K562 (cell line): ENCODE data around the gene HACL1. TPM values are rescaled to one million over a fixed set of nuclear protein-coding genes. Genes with fewer than 3 reads are reported as not detected.

Source experiments
- ATAC-seq: fragments of 200-7000 bp; cut with Tn5 transposase; 3 replicates; pipeline ENCODE4 v1.9.1; 2020; ENCODE audit warnings: moderate library complexity
- BruUV-seq: library from RNA; stranded (reverse); fragments of 400-500 nt; replicated peaks from 2 replicates; lab custom pipeline; 2021; lab: Mats Ljungman, UMichigan
- CTCF ChIA-PET: fragments of 300-600 bp; formaldehyde crosslinking; extraction: SDS; loops from one replicate; lab custom pipeline; 2021; ENCODE audit warnings: low intra/inter-chr PET ratio; lab: Yijun Ruan, JAX
- POLR2A ChIA-PET: fragments of 300-600, 350-650 bp; sonication (Branson Sonifier 250); formaldehyde crosslinking; extraction: SDS; loops from one replicate; lab custom pipeline; 2021; ENCODE audit warnings: antibody characterized with exemption, inconsistent platforms; lab: Yijun Ruan, JAX
- DNase-seq, 4 experiments: peaks; one replicate each; pipeline versions ENCODE4 v3.0.0 to v3.0.0-alpha.2; 2011 to 2018; ENCODE audit warnings: low spot score in 3 of 4, mixed read lengths in 3 of 4; ENCODE audit errors: extremely low read depth in 1 of 4
- FAIRE-seq: peaks from 2 replicates; lab custom pipeline; 2011; peaks lifted over from hg19 to GRCh38; lab: Jason Lieb, UNC
- H2AFZ ChIP-seq: 2 replicates; pipeline ENCODE4 v1.6.0; 2011; ENCODE audit warnings: low read depth, low read length, control low read depth, inconsistent platforms
- H3K27ac ChIP-seq: fragments of 200-600 bp; 3 replicates; pipeline ENCODE4 v1.8.0; 2011; ENCODE audit warnings: low read depth, mild to moderate bottlenecking, control low read depth, inconsistent platforms, low read length, moderate library complexity, mixed read lengths; ENCODE audit errors: extremely low read depth
- H3K27me3 ChIP-seq, 2 experiments: fragments of 300-600 bp in 1 of 2; 2 replicates in 1 of 2; 3 replicates in 1 of 2; pipeline versions ENCODE4 v1.6.0 to v1.8.0; 2011; ENCODE audit warnings: inconsistent platforms in 2 of 2, low read length in 2 of 2, mild to moderate bottlenecking in 1 of 2, mixed read lengths in 1 of 2, moderate library complexity in 1 of 2; ENCODE audit not compliant: control insufficient read depth in 2 of 2, insufficient read depth in 2 of 2
- H3K36me3 ChIP-seq: fragments of 300-600 bp; 3 replicates; pipeline ENCODE4 v1.8.0; 2011; ENCODE audit warnings: mild to moderate bottlenecking, low read length, inconsistent platforms; ENCODE audit not compliant: control insufficient read depth, insufficient read depth
- H3K4me1 ChIP-seq, 2 experiments: fragments of 200-600 bp in 1 of 2; replicated peaks in 1 of 2; 2 replicates in 1 of 2; 3 replicates in 1 of 2; pipeline versions ENCODE4 v1.5.1 to v1.8.0; 2011; ENCODE audit warnings: inconsistent platforms in 2 of 2, low read length in 2 of 2, mild to moderate bottlenecking in 1 of 2, mixed read lengths in 1 of 2, moderate library complexity in 1 of 2; ENCODE audit not compliant: control insufficient read depth in 2 of 2, insufficient read depth in 2 of 2
- H3K4me2 ChIP-seq: 2 replicates; pipeline ENCODE4 v1.6.1; 2011; ENCODE audit warnings: low read length, control low read depth, inconsistent platforms, mixed read lengths; ENCODE audit not compliant: insufficient read depth
- H3K4me3 ChIP-seq: fragments of 200-600 bp; sonication (generic), shearing (Covaris generic); 2 replicates; pipeline ENCODE4 v1.5.1; 2016; ENCODE audit warnings: control low read depth, inconsistent platforms
- H3K79me2 ChIP-seq: fragments of 200-600 bp; 3 replicates; pipeline ENCODE4 v1.8.0; 2011; ENCODE audit warnings: low read length, inconsistent platforms; ENCODE audit not compliant: control insufficient read depth, insufficient read depth
- H3K9ac ChIP-seq, 2 experiments: 2 replicates each; pipeline versions ENCODE4 v1.6.0 to v1.6.1; 2011; ENCODE audit warnings: low read depth in 2 of 2, low read length in 2 of 2, control low read depth in 1 of 2, inconsistent platforms in 1 of 2, mild to moderate bottlenecking in 1 of 2, mixed read lengths in 1 of 2; ENCODE audit not compliant: insufficient read depth in 1 of 2
- H3K9me1 ChIP-seq: one replicate; pipeline ENCODE4 v1.6.0; 2011; ENCODE audit warnings: inconsistent platforms, mild to moderate bottlenecking, low read length, moderate library complexity; ENCODE audit not compliant: control insufficient read depth, insufficient read depth
- H3K9me3 ChIP-seq: replicated peaks from 2 replicates; pipeline ENCODE4 v1.5.1; 2011; ENCODE audit warnings: low read depth, low read length, inconsistent platforms; ENCODE audit not compliant: control insufficient read depth, insufficient read depth
- H4K20me1 ChIP-seq: replicated peaks from 2 replicates; pipeline ENCODE4 v1.6.1; 2011; ENCODE audit warnings: low read length, inconsistent platforms, mixed read lengths; ENCODE audit not compliant: control insufficient read depth, insufficient read depth
- KLF1 ChIP-seq: fragments of 450-650 bp; IDR thresholded peaks from 2 replicates; pipeline ENCODE4 v1.6.1; 2016; ENCODE audit warnings: missing genetic modification characterization, missing compliant biosample characterization
- L3MBTL2 ChIP-seq: fragments of 450-650 bp; IDR thresholded peaks from 2 replicates; pipeline ENCODE4 v1.6.1; 2016; ENCODE audit warnings: mild to moderate bottlenecking, moderate library complexity
- MEF2A ChIP-seq: IDR thresholded peaks from 2 replicates; pipeline ENCODE4 v1.6.1; 2011; ENCODE audit warnings: low read depth, mild to moderate bottlenecking, low read length, moderate library complexity; ENCODE audit not compliant: control insufficient read depth
- PYGO2 ChIP-seq: fragments of 450-650 bp; IDR thresholded peaks from 2 replicates; pipeline ENCODE4 v1.6.1; 2016; ENCODE audit warnings: mild to moderate bottlenecking, missing genetic modification characterization, moderate library complexity, missing compliant biosample characterization
- SMARCE1 ChIP-seq: fragments of 450-650 bp; IDR thresholded peaks from 2 replicates; pipeline ENCODE4 v1.7.1; 2016; ENCODE audit warnings: mild to moderate bottlenecking
- SOX6 ChIP-seq: fragments of 450-650 bp; IDR thresholded peaks from 2 replicates; pipeline ENCODE4 v1.6.1; 2014; ENCODE audit warnings: mild to moderate bottlenecking
- ZNF384 ChIP-seq: IDR thresholded peaks from 2 replicates; pipeline ENCODE4 v1.6.1; 2012; ENCODE audit warnings: low read depth, low read length, improper control_type of control experiment
- ZNF778 ChIP-seq: fragments of 450-650 bp; formaldehyde crosslinking; IDR thresholded peaks from 2 replicates; pipeline ENCODE4 v1.4.0; 2020; ENCODE audit warnings: mild to moderate bottlenecking, moderate library complexity
- ZSCAN29 ChIP-seq: fragments of 450-650 bp; IDR thresholded peaks from 2 replicates; pipeline ENCODE4 v1.6.1; 2017
- WGBS: fragments of 100-300 bp; shearing (Covaris generic); methylation state at CpG from one replicate; pipeline ENCODE4 v1.1.6; 2016; ENCODE audit warnings: low coverage, mixed read lengths; ENCODE audit not compliant: insufficient coverage; ENCODE audit errors: missing lambda C conversion rate; 5-methylcytosine and 5-hydroxymethylcytosine counted together
- in situ Hi-C: fragments of 300-500 bp; cut with MboI; formaldehyde crosslinking; loops from 4 replicates; pipeline ENCODE4 v1.15.0; 2018; ENCODE audit warnings: inconsistent platforms, mixed read lengths
- intact Hi-C: fragments of 100-400 bp; cut with micrococcal nuclease; formaldehyde crosslinking; loops from 2 replicates; pipeline ENCODE4 v1.14.2; 2022
- polyA plus RNA-seq, 8 experiments: library from polyadenylated mRNA; depleted of rRNA in 4 of 8; stranded (reverse) in 5 of 8; unstranded in 3 of 8; fragments of >200 nt; fragmentation: Nextera tagmentation in 2 of 8; fragmentation: Illumina TruSeq in 1 of 8; extraction: Ambion mirVana in 2 of 8; extraction: Trizol in 1 of 8; gene quantifications; 2 replicates each; pipeline versions ENCODE4 v1.2.1 to v1.2.3, GENCODE V29; 2011 to 2014; ENCODE audit warnings: inconsistent platforms in 1 of 8, missing spikeins in 1 of 8
- total RNA-seq, 7 experiments: library from RNA; depleted of rRNA in 6 of 7; stranded (reverse); fragments of >200 nt in 6 of 7; fragmentation: Illumina TruSeq in 2 of 7; extraction: Trizol in 2 of 7; gene quantifications; 2 replicates each; pipeline versions ENCODE4 v1.2.1 to v1.2.3, GENCODE V29; 2011 to 2021; ENCODE audit warnings: low replicate concordance in 1 of 7
- TF ChIP-seq, protein P1 (sequence below): IDR thresholded peaks from 3 replicates; pipeline ENCODE4 v1.6.1; 2011; ENCODE audit warnings: borderline replicate concordance, mild to moderate bottlenecking, moderate library complexity; ENCODE audit not compliant: insufficient read length; ENCODE audit errors: extremely low read depth
- TF ChIP-seq, protein P2 (sequence below): sonication (generic); formaldehyde crosslinking; IDR thresholded peaks from 2 replicates; pipeline ENCODE4 v1.8.1; 2023; ENCODE audit warnings: mild to moderate bottlenecking, missing genetic modification reagents
- TF ChIP-seq, protein P3 (sequence below): fragments of 450-650 bp; formaldehyde crosslinking; IDR thresholded peaks from 2 replicates; pipeline ENCODE4 v1.4.0; 2020; ENCODE audit warnings: mild to moderate bottlenecking

The HACL1 gene
- total and polyA plus RNA-seq, 9 of the 15 experiments (the other 6 are each of a cell fraction or from before 2014, with no cell fraction given) = 18.9 to 61.5 (median 30.5) TPM

DNA sequence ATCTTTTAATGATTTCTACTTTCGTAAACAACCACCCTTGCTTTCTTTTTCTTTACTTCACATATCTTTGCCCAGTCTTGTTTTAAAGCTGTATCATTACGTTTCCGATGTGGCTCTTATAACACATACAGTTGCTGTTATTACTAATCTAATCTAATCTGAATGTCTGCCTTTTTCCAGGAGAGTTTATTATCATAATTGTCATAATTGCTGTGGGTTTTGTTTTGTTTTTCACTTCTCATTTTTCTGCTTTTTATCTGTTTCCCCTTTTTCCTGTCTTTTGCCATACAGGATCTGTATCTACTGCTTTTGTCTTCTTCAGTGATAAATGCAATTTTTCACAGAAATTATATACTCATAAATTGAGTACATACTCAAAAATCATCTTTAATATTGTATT, 24.9 kb downstream of the HACL1 start:
- ChIA-PET POLR2A (no interaction called here), CTCF (no interaction called here)
- Histone ChIP-seq H3K36me3 (peaks cover 22% of the 10 kb centered on the region; the same call in 2 of the 3 replicates), H3K9me1 (no peaks in the 10 kb centered on the region), H3K4me3 (no peak overlapping the region), H3K4me2 (no peak overlapping the region), H3K9ac (no peak overlapping the region), H3K79me2 (no peaks in the 10 kb centered on the region), H2AFZ (no peak overlapping the region), H3K9me3 (no peaks in the 10 kb centered on the region), H3K27me3 (no peaks in the 10 kb centered on the region), H3K4me1 (no peaks in the 10 kb centered on the region), H3K27ac (no peak overlapping the region), H4K20me1 (no peaks in the 10 kb centered on the region)
- intact Hi-C loops (no loop called here), in situ Hi-C loops (no loop called here)
- FAIRE-seq = no peak
- no TSS peak for BruUV-seq
- no peak for DNase-seq
- 71% methylated on average over 3 of the region's 3 CpGs for WGBS
- ATAC-seq = no peak
- TF ChIP-seq ZNF384 (no peak), ZNF778 (no peak), SOX6 (peak; percentile 19; the same call in 1 of the 2 replicates), ZSCAN29 (no peak), KLF1 (tag) (no peak), SMARCE1 (peak; percentile 14; the same call in 1 of the 2 replicates), PYGO2 (tag) (no peak), MEF2A (no peak), L3MBTL2 (no peak)
- TF ChIP-seq, protein P1, sequence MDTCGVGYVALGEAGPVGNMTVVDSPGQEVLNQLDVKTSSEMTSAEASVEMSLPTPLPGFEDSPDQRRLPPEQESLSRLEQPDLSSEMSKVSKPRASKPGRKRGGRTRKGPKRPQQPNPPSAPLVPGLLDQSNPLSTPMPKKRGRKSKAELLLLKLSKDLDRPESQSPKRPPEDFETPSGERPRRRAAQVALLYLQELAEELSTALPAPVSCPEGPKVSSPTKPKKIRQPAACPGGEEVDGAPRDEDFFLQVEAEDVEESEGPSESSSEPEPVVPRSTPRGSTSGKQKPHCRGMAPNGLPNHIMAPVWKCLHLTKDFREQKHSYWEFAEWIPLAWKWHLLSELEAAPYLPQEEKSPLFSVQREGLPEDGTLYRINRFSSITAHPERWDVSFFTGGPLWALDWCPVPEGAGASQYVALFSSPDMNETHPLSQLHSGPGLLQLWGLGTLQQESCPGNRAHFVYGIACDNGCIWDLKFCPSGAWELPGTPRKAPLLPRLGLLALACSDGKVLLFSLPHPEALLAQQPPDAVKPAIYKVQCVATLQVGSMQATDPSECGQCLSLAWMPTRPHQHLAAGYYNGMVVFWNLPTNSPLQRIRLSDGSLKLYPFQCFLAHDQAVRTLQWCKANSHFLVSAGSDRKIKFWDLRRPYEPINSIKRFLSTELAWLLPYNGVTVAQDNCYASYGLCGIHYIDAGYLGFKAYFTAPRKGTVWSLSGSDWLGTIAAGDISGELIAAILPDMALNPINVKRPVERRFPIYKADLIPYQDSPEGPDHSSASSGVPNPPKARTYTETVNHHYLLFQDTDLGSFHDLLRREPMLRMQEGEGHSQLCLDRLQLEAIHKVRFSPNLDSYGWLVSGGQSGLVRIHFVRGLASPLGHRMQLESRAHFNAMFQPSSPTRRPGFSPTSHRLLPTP = no peak
- TF ChIP-seq, protein P2, sequence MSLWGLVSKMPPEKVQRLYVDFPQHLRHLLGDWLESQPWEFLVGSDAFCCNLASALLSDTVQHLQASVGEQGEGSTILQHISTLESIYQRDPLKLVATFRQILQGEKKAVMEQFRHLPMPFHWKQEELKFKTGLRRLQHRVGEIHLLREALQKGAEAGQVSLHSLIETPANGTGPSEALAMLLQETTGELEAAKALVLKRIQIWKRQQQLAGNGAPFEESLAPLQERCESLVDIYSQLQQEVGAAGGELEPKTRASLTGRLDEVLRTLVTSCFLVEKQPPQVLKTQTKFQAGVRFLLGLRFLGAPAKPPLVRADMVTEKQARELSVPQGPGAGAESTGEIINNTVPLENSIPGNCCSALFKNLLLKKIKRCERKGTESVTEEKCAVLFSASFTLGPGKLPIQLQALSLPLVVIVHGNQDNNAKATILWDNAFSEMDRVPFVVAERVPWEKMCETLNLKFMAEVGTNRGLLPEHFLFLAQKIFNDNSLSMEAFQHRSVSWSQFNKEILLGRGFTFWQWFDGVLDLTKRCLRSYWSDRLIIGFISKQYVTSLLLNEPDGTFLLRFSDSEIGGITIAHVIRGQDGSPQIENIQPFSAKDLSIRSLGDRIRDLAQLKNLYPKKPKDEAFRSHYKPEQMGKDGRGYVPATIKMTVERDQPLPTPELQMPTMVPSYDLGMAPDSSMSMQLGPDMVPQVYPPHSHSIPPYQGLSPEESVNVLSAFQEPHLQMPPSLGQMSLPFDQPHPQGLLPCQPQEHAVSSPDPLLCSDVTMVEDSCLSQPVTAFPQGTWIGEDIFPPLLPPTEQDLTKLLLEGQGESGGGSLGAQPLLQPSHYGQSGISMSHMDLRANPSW (CRISPR knock-in tag) = no peak
- TF ChIP-seq, protein P3, sequence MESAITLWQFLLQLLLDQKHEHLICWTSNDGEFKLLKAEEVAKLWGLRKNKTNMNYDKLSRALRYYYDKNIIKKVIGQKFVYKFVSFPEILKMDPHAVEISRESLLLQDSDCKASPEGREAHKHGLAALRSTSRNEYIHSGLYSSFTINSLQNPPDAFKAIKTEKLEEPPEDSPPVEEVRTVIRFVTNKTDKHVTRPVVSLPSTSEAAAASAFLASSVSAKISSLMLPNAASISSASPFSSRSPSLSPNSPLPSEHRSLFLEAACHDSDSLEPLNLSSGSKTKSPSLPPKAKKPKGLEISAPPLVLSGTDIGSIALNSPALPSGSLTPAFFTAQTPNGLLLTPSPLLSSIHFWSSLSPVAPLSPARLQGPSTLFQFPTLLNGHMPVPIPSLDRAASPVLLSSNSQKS (CRISPR knock-in tag) = no peak
